Upper lobe of left lung (tissue), 4 donors: ENCODE data around the gene ABCE1.

Experiments
- EP300 ChIP-seq, 4 donors: sonication (generic); formaldehyde crosslinking; IDR thresholded peaks; one replicate each; pipeline ENCODE4 v1.5.1; 2017; ENCODE audit warnings: antibody characterized with exemption in 4 of 4, control low read depth in 2 of 4
- POLR2AphosphoS5 ChIP-seq, 2 donors: sonication (generic); formaldehyde crosslinking; IDR thresholded peaks; one replicate each; pipeline ENCODE4 v1.5.1; 2017; ENCODE audit warnings: antibody characterized with exemption in 2 of 2
- TF ChIP-seq, protein P1 (sequence below), 6 experiments: fragments of 450-650 bp in 4 of 6; fragments of 200-600 bp in 2 of 6; sonication (generic) in 2 of 6; IDR thresholded peaks; one replicate each; pipeline ENCODE4 v1.5.1; 2016 to 2019; ENCODE audit warnings: antibody characterized with exemption in 6 of 6

- no peak for TF ChIP-seq POLR2AphosphoS5 (IDR thresholded peaks at IDR 0.05)
- TF ChIP-seq, protein P1, sequence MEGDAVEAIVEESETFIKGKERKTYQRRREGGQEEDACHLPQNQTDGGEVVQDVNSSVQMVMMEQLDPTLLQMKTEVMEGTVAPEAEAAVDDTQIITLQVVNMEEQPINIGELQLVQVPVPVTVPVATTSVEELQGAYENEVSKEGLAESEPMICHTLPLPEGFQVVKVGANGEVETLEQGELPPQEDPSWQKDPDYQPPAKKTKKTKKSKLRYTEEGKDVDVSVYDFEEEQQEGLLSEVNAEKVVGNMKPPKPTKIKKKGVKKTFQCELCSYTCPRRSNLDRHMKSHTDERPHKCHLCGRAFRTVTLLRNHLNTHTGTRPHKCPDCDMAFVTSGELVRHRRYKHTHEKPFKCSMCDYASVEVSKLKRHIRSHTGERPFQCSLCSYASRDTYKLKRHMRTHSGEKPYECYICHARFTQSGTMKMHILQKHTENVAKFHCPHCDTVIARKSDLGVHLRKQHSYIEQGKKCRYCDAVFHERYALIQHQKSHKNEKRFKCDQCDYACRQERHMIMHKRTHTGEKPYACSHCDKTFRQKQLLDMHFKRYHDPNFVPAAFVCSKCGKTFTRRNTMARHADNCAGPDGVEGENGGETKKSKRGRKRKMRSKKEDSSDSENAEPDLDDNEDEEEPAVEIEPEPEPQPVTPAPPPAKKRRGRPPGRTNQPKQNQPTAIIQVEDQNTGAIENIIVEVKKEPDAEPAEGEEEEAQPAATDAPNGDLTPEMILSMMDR (IDR thresholded peaks at IDR 0.05): no peak
- TF ChIP-seq EP300 (IDR thresholded peaks at IDR 0.05): no peak
Measured at GRCh38 chr4:145153181-145153903, 55.2 kb downstream of the ABCE1 start.
